Measurements from ENCODE around the gene PIPOX.

DNA sequence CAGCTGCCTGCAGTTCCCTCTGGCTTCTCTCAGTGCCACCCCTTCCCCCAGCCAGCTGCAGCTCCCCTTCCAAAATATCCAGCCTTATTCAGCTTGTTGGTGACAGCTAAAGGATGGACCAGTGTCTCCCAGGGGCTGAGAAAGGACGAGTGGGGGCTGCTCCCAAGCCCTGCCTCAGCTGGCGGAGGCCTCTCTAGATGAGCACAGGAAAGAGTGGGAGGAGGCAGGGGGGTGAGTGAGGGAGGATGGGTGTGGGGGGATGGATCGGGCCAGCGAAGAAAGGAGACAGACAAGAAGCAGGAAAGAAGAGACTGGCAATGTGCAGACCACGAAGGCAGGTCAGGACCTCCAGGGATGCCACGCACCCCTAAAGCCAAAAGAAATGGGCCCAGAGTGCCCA is 17.5 kb downstream of the PIPOX start:
- TF ChIP-seq POLR2A (IDR thresholded peaks at IDR 0.05; ENCODE audit: low read length) (no peak), GATA1 (IDR thresholded peaks at IDR 0.05; ENCODE audit: low read depth, low read length) (no peak)
